Raji (cell line): ENCODE measurements around the gene PRPF6.

Source experiments
- POLR2A ChIP-seq: IDR thresholded peaks from 2 replicates; pipeline ENCODE4 v1.6.1; 2011; ENCODE audit warnings: low read depth, low read length, control low read depth; ENCODE audit not compliant: insufficient read depth

The PRPF6 gene

GRCh38 chr20:64010711-64011237 is 29.8 kb downstream of the PRPF6 start:
- no peak for TF ChIP-seq POLR2A

DNA sequence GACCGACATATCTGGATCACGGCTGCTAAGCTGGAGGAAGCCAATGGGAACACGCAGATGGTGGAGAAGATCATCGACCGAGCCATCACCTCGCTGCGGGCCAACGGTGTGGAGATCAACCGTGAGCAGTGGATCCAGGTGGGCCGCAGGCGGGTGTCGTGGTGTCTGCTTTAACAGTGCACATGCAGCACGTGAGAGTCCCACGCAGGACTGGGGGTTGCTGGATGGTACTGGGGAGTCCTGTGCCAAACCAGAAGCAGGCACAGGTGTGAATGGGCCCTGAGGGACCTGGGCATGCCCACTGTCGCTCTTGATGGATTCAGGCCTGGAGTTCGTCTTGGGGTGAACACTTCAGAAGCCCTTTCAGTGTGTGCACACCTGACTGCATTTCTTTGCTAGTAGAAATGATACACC is 30.4 kb downstream of the PRPF6 start:
- no peak for TF ChIP-seq POLR2A

GRCh38 chr20:64015635-64016034 is 34.7 kb downstream of the PRPF6 start:
- TF ChIP-seq POLR2A = no peak

DNA sequence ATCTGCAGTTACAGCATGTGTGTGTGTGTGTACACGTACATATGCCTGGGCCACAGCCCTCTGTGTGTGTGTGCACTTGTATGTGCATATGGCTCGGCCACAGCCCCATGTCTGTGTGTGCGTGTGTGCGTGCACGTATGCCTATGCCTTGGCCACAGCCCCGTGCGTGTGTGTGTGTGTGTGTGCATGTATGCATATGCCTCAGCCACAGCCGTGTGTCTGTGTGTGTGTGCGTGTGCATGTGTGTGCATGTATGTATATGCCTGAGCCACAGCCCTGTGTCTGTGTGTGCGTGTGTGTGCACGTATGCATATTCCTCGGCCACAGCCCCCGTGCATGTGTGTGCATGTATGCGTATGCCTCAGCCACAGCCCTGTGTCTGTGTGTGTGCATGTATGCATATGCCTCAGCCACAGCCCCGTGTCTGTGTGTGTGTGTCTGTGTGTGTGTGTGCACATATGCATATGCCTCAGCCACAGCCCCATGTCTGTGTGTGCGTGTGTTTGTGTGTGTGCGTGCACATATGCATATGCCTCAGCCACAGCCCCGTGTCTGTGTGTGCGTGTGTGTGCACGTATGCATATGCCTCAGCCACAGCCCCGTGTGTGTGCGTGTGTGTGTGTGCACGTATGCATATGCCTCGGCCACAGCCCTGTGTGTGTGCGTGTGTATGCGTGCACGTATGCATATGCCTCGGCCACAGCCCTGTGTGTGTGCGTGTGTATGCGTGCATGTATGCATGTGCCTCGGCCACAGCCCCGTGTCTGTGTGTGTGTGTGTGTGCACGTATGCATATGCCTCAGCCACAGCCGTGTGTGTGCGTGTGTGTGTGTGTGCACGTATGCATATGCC is 40.4 kb downstream of the PRPF6 start:
- TF ChIP-seq POLR2A = no peak

DNA sequence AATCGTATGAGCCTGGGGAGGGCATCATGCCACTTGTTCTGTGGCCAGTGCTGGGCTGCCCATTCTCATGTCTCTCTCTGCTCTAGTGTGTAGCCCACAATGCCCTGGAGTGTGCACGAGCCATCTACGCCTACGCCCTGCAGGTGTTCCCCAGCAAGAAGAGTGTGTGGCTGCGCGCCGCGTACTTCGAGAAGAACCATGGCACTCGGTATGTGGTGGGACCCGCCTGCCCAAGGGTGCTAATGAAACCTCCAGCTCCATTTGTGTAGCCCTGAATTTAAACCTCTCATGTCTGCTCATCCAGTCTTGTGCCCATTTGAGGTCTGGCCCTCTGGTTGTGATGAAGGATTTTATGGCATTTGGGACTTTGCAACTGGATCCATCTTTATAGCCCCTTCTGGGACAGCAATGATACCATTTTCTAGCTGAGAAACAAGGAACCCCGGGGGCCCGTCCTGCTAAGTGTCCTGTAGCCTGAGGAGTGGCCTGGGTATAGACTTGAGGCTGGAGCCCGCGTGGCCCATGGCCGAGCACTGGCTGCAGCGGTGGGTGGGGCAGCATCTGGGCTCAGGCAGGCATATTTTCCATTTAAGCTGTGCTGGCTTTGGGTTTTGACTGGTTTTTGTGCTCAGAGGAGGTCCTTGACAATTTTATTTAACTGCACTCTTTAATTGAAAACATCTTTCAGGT is 41.9 kb downstream of the PRPF6 start:
- TF ChIP-seq POLR2A = no peak

DNA sequence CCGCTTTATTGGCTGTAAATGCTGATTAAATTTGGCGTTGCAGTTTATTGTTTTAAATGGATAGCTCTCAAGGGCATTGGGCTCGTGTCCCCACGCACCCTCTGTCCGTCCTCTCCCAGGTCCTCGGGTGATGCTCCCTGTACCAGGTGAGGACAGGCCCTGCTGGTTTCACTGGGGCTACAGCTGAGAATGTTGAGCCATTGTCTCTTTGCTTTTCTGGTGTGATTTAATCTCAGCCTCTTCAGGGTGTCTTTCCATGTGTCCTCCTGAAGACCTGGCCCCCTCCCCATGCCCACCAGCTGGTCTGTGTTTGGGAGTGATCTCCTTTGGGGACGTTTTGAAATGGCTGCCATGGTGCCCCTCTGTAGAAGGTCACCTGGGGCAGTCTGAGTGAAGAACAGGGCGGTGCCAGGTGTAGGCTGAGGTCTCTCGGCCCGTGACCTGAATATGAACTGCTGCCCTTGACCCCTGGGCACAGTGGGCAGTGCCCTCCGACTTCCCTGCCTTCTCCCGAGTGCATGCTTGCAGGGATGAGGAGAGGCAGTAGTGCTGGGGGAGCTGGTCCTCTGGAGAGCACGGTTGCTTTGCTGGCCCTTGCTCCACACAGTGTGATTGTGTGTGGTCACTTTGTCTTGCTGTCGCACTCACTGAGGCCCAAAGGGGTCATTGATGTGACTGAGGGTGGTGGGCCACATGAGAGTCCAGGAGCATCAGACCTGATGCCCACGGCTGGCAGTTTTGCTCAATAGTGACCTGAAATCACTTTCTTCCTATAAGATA is 42.6 kb downstream of the PRPF6 start:
- TF ChIP-seq POLR2A = no peak

DNA sequence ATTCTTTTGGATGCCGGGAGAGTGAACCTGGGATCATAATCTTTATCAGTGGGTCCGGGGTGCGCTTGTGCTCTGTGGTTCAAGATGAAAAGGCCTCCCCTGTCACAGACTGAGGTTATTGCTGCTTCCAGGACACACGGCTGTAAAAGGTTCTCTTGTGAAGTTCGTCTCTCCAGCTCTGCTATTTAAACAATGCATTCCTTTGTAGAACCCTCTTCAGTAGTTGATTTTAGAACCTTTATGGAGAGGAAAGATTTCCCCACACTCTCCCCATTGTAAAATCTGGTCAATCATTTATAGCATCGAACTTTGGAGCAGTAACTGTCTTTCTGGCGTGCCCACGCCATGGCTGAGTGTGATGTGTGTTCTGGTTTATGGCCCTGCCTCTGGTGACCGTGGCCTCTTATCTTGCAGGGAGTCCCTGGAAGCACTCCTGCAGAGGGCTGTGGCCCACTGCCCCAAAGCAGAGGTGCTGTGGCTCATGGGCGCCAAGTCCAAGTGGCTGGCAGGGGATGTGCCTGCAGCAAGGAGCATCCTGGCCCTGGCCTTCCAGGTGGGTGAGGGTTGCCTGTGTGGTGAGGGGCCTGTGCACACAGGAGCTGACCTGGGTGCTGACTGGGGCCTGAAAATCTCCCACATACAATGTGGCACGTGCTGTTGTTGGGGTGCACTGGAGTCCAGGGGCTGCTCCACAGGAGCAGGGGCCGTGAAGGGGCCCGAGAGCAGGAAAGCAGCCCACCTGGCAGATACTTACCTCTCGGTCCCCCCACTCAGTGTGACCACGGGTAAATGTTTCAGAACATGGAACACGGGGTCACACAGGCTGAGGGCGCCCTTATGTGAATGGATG is 43.4 kb downstream of the PRPF6 start:
- no peak for TF ChIP-seq POLR2A

- TF ChIP-seq POLR2A = no peak
Measured at GRCh38 chr20:64025101-64025825, 44.3 kb downstream of the PRPF6 start.

DNA sequence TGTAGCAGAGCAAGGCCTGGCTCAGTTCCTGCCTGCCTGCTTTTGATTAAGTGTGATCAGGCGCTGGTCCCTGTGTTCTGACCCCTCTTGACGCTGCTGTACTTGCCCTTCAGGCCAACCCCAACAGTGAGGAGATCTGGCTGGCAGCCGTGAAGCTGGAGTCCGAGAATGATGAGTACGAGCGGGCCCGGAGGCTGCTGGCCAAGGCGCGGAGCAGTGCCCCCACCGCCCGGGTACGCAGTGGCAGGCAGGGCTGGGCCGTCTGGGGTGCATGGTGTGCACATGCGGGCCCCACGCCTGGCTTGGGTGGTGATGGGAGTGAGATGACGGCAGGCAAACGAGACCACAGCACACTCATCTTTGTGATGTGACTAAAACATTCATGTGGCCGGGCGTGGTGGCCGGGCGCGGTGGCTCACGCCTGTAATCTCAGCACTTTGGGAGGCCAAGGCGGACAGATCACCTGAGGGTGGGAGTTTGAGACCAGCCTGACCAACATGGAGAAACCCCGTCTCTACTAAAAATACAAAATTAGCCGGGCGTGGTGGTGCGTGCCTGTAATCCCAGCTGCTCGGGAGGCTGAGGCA is 45.0 kb downstream of the PRPF6 start:
- no peak for TF ChIP-seq POLR2A

DNA sequence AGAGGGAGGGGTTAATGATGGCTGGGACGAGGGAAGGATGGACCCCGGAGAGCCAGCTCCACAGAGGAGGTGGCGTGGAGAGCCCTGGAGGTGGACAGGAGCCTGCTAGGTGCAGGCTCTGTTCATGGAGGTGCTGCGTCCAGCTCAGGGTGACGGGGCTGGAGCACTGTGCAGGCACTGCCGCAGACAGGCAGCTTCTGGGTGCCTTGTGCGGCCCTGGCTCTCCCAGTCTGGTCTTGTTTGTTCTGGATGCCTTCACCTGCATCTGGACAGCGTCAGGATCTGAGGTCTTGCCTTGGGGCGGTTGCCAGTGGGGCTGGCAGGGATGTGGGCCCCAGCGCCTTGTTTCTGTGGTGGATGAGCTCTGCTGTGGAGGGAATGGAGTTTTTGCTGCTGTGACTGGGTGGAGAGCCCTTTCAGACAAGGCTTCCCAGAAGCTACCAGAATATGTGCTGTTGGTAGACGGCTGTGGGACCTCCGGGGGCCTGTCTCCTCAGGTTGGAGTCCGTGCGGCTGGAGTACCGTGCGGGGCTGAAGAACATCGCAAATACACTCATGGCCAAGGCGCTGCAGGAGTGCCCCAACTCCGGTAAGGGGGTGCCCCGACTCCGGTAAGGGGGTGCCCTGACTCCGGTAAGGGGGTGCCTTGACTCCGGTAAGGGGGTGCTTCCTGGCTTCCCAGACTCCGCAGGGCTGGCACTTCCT is 47.2 kb downstream of the PRPF6 start:
- no peak for TF ChIP-seq POLR2A

GRCh38 chr20:64029293-64030117 is 48.6 kb downstream of the PRPF6 start:
- TF ChIP-seq POLR2A = no peak
